Activated CD4-positive, alpha-beta T cell treated with anti-CD3 and anti-CD28 coated beads, Interleukin-2, Interleukin-6, amounts not matched to agents 100 ng/mL and 50 ng/mL, durations not matched to agents 16 hours and 8 hours (primary cell): ENCODE data around the gene MRPS18A.

Experiments used
- DNase-seq: peaks from one replicate; pipeline ENCODE4 v3.0.0-alpha.2; 2020

Gene MRPS18A

GRCh38 chr6:43630980-43631619, 56.5 kb downstream of the MRPS18A start:
- no peak for DNase-seq

GRCh38 chr6:43629505-43630300, 57.9 kb downstream of the MRPS18A start:
- DNase-seq = peak; percentile 95

GRCh38 chr6:43629104-43629504, 58.5 kb downstream of the MRPS18A start, which contains the start of gene GTPBP2:
Gene GTPBP2, minus strand, starts transcription at chr6:43629264. Its CDS starts 102 bp downstream, at chr6:43629162.
- peak; percentile 99 for DNase-seq

GRCh38 chr6:43628393-43629103, 59.0 kb downstream of the MRPS18A start:
- peak; percentile 72 for DNase-seq

GRCh38 chr6:43627008-43627825, 60.4 kb downstream of the MRPS18A start:
- peak; percentile 42 for DNase-seq

GRCh38 chr6:43625393-43625992, 62.1 kb downstream of the MRPS18A start:
- no peak for DNase-seq

GRCh38 chr6:43624786-43625288, 62.8 kb downstream of the MRPS18A start:
- no peak for DNase-seq

GRCh38 chr6:43623880-43624785, 63.5 kb downstream of the MRPS18A start:
- DNase-seq = no peak

- DNase-seq = no peak
These were observed 65.0 kb downstream of the MRPS18A start for GRCh38 chr6:43622541-43622940.

- DNase-seq = no peak
These were observed 65.8 kb downstream of the MRPS18A start for GRCh38 chr6:43621836-43622180.
